Mesothelial cell of epicardium (in vitro differentiated cells): ENCODE results near the gene MOK. TPM values are rescaled to one million over a fixed set of nuclear protein-coding genes. Genes with fewer than 3 reads are reported as not detected.

Experiments
- DNase-seq, 2 experiments: peaks; one replicate each; pipeline ENCODE4 v3.0.0; 2021; ENCODE audit warnings: low spot score in 2 of 2; ENCODE audit not compliant: unreplicated experiment in 2 of 2
- H3K27ac Mint-ChIP-seq: 2 replicates; pipeline ENCODE4 v1.8.0; 2021; ENCODE audit warnings: mixed read lengths
- H3K27me3 Mint-ChIP-seq: 2 replicates; pipeline ENCODE4 v1.8.0; 2021; ENCODE audit warnings: low read depth, mixed read lengths
- H3K36me3 Mint-ChIP-seq: 2 replicates; pipeline ENCODE4 v1.8.0; 2021; ENCODE audit warnings: mixed read lengths
- H3K4me1 Mint-ChIP-seq: 2 replicates; pipeline ENCODE4 v1.8.0; 2021; ENCODE audit warnings: mixed read lengths
- H3K4me3 Mint-ChIP-seq: 2 replicates; pipeline ENCODE4 v1.8.0; 2021; ENCODE audit warnings: mild to moderate bottlenecking, moderate library complexity, mixed read lengths
- H3K9me3 Mint-ChIP-seq: 2 replicates; pipeline ENCODE4 v1.8.0; 2021; ENCODE audit warnings: mixed read lengths
- CTCF ChIP-seq: fragments of 200-600 bp; sonication (generic); IDR thresholded peaks from one replicate; pipeline ENCODE4 v1.5.0; 2021; ENCODE audit warnings: antibody characterized with exemption; ENCODE audit not compliant: unreplicated experiment
- total RNA-seq: library from RNA; stranded (reverse); gene quantifications from 3 replicates; pipeline ENCODE4 v1.2.1, GENCODE V29; 2021

Gene MOK
- total RNA-seq, 1 donor from 2014 or later, result 34.9 TPM

DNA sequence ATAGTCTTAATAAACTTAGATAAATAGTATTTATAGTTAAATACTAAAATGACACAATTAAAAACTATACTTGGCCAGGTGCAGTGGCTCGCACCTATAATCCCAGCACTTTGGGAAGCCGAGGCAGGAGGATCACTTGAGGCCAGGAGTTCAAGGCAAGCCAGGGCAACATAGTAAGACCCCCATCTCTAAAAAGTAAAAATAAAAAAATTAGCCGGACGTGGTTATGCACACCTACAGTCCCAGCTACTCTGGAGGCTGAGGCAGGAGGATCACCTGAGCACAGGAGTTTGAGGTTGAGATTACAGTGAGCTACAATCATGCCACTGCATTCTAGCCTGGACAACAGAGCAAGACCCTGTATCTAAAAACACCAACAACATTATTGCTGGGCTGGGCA is 41.7 kb upstream of the MOK start:
- no peak for TF ChIP-seq CTCF
- Mint-ChIP-seq H3K27ac (no peak overlapping the region), H3K4me1 (no peaks in the 10 kb centered on the region), H3K27me3 (no peaks in the 10 kb centered on the region), H3K4me3 (no peak overlapping the region), H3K9me3 (no peaks in the 10 kb centered on the region), H3K36me3 (peaks cover 39% of the 10 kb centered on the region)
- DNase-seq, result no peak

- TF ChIP-seq CTCF, result no peak
- no peak for DNase-seq
- Mint-ChIP-seq H3K36me3 (peaks cover 42% of the 10 kb centered on the region), H3K27ac (no peak overlapping the region), H3K4me1 (no peaks in the 10 kb centered on the region), H3K27me3 (no peaks in the 10 kb centered on the region), H3K4me3 (no peak overlapping the region), H3K9me3 (no peaks in the 10 kb centered on the region)
Measured at GRCh38 chr14:102345232-102345631, 40.3 kb upstream of the MOK start.

- Mint-ChIP-seq H3K27me3 (no peaks in the 10 kb centered on the region), H3K4me1 (no peaks in the 10 kb centered on the region), H3K9me3 (no peaks in the 10 kb centered on the region), H3K36me3 (peaks cover 36% of the 10 kb centered on the region), H3K27ac (no peak overlapping the region), H3K4me3 (no peak overlapping the region)
- DNase-seq, result no peak
- no peak for TF ChIP-seq CTCF
Measured at GRCh38 chr14:102344485-102344884, 39.5 kb upstream of the MOK start.

DNA sequence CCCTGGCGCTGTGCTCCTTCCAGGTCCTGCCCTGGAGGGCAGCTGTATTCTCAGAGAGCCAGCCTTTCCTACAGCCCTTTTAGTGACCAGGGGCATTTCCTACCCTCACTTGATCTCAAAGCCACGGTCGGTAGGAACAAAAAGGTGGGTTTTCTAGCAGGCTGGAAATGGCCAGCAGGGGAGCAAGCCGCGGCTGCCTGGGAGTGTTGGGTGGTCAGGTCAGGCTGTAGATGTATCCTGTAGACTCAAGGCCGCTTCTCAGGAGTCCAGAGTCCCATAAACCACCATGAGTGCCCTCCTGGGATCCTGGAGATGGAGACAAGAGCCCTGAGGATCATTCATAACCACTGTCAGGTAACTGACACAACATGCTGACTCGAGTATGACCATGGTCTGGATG is 39.1 kb upstream of the MOK start:
- no peak for DNase-seq
- H3K9me3 Mint-ChIP-seq, result no peaks in the 10 kb centered on the region
- H3K27me3 Mint-ChIP-seq, result no peaks in the 10 kb centered on the region
- peaks cover 33% of the 10 kb centered on the region for H3K36me3 Mint-ChIP-seq
- no peak overlapping the region for H3K4me3 Mint-ChIP-seq
- no peak for TF ChIP-seq CTCF
- H3K4me1 Mint-ChIP-seq, result no peaks in the 10 kb centered on the region
- H3K27ac Mint-ChIP-seq, result no peak overlapping the region

DNA sequence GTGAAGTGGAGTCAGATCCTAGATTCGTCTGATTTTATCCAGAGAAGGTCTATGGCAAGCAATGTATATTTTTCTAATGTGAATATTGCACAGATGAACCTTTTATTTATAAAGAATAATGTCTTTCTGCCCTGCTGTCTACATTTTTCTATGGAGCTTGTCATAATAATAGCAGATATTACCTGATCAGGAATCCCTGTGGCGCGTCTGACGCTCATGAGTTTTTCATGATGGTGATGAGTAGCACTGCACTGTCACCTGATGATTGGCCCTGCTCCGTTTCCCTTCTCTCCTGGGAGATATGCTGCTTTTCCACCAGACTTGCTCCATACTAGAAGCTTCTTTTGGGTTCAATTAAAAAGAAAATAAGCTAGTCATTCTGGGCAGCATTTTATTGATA is 37.3 kb upstream of the MOK start:
- H3K27me3 Mint-ChIP-seq, result no peaks in the 10 kb centered on the region
- no peak overlapping the region for H3K27ac Mint-ChIP-seq
- DNase-seq, result no peak
- no peak for TF ChIP-seq CTCF
- no peaks in the 10 kb centered on the region for H3K4me1 Mint-ChIP-seq
- no peak overlapping the region for H3K4me3 Mint-ChIP-seq
- peaks cover 29% of the 10 kb centered on the region for H3K36me3 Mint-ChIP-seq
- H3K9me3 Mint-ChIP-seq, result no peaks in the 10 kb centered on the region

DNA sequence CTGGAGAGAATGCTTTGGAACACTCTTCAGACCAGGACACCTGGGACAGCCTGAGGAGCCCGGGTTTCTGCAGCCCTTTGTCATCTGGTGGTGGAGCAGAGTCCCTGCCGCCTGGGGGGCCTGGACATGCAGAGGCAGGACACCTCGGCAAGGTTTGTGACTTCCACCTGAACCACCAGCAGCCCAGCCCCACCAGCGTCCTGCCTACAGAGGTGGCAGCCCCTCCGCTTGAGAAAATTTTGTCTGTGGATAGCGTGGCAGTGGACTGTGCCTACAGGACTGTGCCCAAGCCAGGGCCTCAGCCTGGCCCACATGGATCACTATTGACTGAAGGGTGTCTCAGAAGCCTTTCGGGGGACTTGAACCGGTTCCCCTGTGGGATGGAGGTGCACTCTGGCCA is 36.6 kb upstream of the MOK start:
- H3K4me3 Mint-ChIP-seq, result no peak overlapping the region
- DNase-seq, result no peak
- H3K9me3 Mint-ChIP-seq, result no peaks in the 10 kb centered on the region
- no peaks in the 10 kb centered on the region for H3K4me1 Mint-ChIP-seq
- H3K36me3 Mint-ChIP-seq, result peaks cover 34% of the 10 kb centered on the region
- no peak for TF ChIP-seq CTCF
- H3K27me3 Mint-ChIP-seq, result no peaks in the 10 kb centered on the region
- H3K27ac Mint-ChIP-seq, result no peak overlapping the region
